Choroid plexus epithelial cell (primary cell): ENCODE results near the gene KIF5A.

Experiments
- DNase-seq: peaks from one replicate; pipeline ENCODE4 v3.0.0-alpha.2; 2010; ENCODE audit warnings: low read depth
- H3K4me3 ChIP-seq: 2 replicates; pipeline ENCODE4 v1.5.1; 2011; ENCODE audit warnings: low read depth, mild to moderate bottlenecking, control low read depth, low read length, moderate library complexity
- TF ChIP-seq, protein P1 (sequence below): conservative IDR thresholded peaks from 2 replicates; pipeline ENCODE4 v1.5.1; 2011; ENCODE audit warnings: low read depth, mild to moderate bottlenecking, control low read depth, inconsistent platforms, low read length, moderate library complexity

Gene KIF5A

GRCh38 chr12:57541717-57542116 lies 8.1 kb upstream of the KIF5A start:
- TF ChIP-seq, protein P1, sequence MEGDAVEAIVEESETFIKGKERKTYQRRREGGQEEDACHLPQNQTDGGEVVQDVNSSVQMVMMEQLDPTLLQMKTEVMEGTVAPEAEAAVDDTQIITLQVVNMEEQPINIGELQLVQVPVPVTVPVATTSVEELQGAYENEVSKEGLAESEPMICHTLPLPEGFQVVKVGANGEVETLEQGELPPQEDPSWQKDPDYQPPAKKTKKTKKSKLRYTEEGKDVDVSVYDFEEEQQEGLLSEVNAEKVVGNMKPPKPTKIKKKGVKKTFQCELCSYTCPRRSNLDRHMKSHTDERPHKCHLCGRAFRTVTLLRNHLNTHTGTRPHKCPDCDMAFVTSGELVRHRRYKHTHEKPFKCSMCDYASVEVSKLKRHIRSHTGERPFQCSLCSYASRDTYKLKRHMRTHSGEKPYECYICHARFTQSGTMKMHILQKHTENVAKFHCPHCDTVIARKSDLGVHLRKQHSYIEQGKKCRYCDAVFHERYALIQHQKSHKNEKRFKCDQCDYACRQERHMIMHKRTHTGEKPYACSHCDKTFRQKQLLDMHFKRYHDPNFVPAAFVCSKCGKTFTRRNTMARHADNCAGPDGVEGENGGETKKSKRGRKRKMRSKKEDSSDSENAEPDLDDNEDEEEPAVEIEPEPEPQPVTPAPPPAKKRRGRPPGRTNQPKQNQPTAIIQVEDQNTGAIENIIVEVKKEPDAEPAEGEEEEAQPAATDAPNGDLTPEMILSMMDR = no peak
- DNase-seq = no peak
- no peak overlapping the region for H3K4me3 ChIP-seq

DNA sequence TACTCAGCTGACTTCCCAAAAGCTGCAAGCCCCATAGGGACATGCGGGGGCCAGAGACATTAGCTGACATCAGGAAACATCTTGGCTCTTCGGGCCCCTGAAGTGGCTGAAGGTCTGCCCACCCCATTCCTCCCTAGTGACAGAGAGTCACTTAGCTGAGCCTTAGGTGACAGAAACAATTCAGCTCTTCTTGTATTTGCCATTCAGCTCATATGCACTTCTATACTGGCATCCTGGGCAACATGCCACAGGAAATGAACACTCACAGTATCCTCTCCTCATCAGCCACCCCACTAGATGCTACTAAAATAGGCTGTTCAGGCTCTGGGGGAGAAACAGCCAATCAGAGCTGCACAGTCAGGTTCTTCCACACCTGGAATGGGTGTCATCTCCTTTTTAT lies 6.3 kb upstream of the KIF5A start:
- no peak overlapping the region for H3K4me3 ChIP-seq
- TF ChIP-seq, protein P1 = no peak
- DNase-seq = no peak

GRCh38 chr12:57545809-57546437 lies 3.9 kb upstream of the KIF5A start:
- H3K4me3 ChIP-seq = peak overlapping the region; percentile 91
- TF ChIP-seq, protein P1 = no peak

GRCh38 chr12:57546438-57547287 lies 3.2 kb upstream of the KIF5A start, which contains the start of gene DCTN2:
Gene DCTN2 (minus strand): TSS chr12:57547192. CDS start chr12:57547063, 129 bp downstream.
- peak; percentile 98 for DNase-seq
- H3K4me3 ChIP-seq = peak within 1 kb of the TSS; percentile 91
- TF ChIP-seq, protein P1 = peak; percentile 28

More at GRCh38 chr12:57545809-57546437, 3.9 kb upstream of the KIF5A start:
- DNase-seq = no peak

DNA sequence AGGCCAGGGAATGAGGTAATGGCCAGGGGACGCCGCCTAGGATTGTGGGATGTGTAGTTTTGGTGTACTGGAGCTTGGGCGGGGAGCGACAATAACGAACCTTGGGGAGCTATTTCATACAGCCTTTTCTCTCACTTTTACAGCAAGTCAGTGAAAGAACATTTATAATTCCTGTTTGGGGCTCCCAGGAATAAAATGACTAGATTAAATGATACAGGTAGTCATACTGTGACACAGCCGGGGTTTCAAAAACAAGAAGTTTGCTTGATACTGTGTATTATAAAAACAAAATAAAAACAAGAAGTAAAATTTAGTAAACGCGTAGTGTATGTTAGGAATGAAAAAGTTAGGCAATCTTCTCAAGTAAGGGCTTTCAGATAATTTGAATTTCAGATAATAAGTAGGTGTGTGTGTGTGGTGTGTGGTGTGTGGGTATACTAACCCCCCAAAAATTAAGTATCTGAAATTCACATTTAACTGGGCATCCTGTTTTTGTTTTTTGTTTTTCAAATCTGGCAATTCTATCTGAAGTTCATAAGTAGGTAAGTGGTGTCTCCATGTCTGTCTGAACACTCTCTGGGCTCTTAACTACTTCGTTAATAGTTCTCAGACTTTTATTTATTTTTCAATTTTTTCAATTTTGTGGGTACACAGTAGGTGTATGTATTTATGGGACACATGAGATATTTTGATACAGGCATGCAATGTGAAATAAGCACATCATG lies 2.4 kb upstream of the KIF5A start:
- H3K4me3 ChIP-seq = peak overlapping the region; percentile 91
- DNase-seq = no peak
- TF ChIP-seq, protein P1 = no peak

DNA sequence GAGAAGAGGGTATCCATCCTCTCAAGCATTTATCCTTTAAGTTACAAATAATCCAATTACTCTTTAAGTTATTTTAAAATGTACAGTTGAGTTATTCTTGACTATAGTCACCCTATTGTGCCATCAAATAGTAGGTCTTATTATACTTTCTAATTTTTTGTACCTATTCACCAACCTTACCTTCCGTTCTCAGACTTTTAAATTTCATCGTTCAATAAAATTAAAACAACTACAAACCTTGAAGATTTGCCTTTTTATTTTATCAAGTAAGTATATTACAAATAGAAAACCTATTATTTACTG lies 1.9 kb upstream of the KIF5A start:
- TF ChIP-seq, protein P1 = no peak
- no peak for DNase-seq
- H3K4me3 ChIP-seq = no peak overlapping the region
